ENCODE measurements around the gene HBS1L. TPM values are rescaled to one million over a fixed set of nuclear protein-coding genes. Genes with fewer than 3 reads are reported as not detected.

The HBS1L gene
- total and polyA plus RNA-seq, 2 of the 4 experiments (the other 2 are of a cell fraction): 45.1 to 120 TPM

- CTCF ChIA-PET: no interaction called here
- 89% methylated on average over 2 of the region's 4 CpGs; no CpG with 5 or more reads in 1 of the 2 experiments for WGBS, 2 experiments (ENCODE audit: extremely low coverage in 2 of 2, insufficient read length in 1 of 2)
These were observed 49.6 kb upstream of the HBS1L start for GRCh38 chr6:135104199-135104598.

More at GRCh38 chr6:135104199-135104598, 49.6 kb upstream of the HBS1L start:
- no peak overlapping the region for H3K23ac ChIP-seq (ENCODE audit: low read depth, low read length)
- no peak overlapping the region for H3K4ac ChIP-seq (ENCODE audit: low read depth, low read length)
- POLR2A ChIA-PET (ENCODE audit: unreplicated experiment): no interaction called here
- no peaks in the 10 kb centered on the region for H3K4me1 ChIP-seq (ENCODE audit: control insufficient read depth, insufficient read depth, low read length)
- no peak overlapping the region for H3K4me3 ChIP-seq (ENCODE audit: insufficient read depth, low read depth, low read length)
- H2BK15ac ChIP-seq (ENCODE audit: low read depth, low read length): no peak overlapping the region
- H2AK9ac ChIP-seq (replicated peaks; ENCODE audit: low read depth, low read length, poor library complexity): no peak overlapping the region
- peaks cover 24% of the 10 kb centered on the region for H3K27me3 ChIP-seq (ENCODE audit: control insufficient read depth, insufficient read depth, low read length)
- no peaks in the 10 kb centered on the region for H3K79me1 ChIP-seq (ENCODE audit: low read depth in 1 of 2, low read length in 2 of 2)
- BruUV-seq (replicated peaks): no TSS peak
- H4K20me1 ChIP-seq (ENCODE audit: insufficient read depth, low read length): no peaks in the 10 kb centered on the region
- in situ Hi-C loops (cut with MboI; ENCODE audit: low sequenced_read_pairs) (no loop called here), intact Hi-C loops (cut with micrococcal nuclease) (no loop called here), dilution Hi-C loops (cut with HindIII; ENCODE audit: low sequenced_read_pairs, unreplicated experiment) (no loop called here)
- H2AFZ ChIP-seq (replicated peaks; ENCODE audit: low read length, poor library complexity): no peak overlapping the region
- H4K91ac ChIP-seq (ENCODE audit: insufficient read depth, low read depth, low read length): no peak overlapping the region
- H3K9me1 ChIP-seq (ENCODE audit: insufficient read depth, low read length): no peaks in the 10 kb centered on the region
- ATAC-seq (ENCODE audit: low read depth) (no peak), DNase-seq (no peak)
- H2BK20ac ChIP-seq (ENCODE audit: low read depth, low read length): no peak overlapping the region
- no peak overlapping the region for H3K4me2 ChIP-seq (ENCODE audit: low read depth, low read length)
- H2BK5ac ChIP-seq (ENCODE audit: low read depth, low read length, poor library complexity, severe bottlenecking): no peak overlapping the region
- no peak overlapping the region for H3K27ac ChIP-seq (ENCODE audit: insufficient read depth, low read length)
- H2AK5ac ChIP-seq (ENCODE audit: low read depth, low read length): no peak overlapping the region
- H3K14ac ChIP-seq (replicated peaks; ENCODE audit: low read depth, low read length): no peak overlapping the region
- H3K18ac ChIP-seq (ENCODE audit: low read depth, low read length): no peak overlapping the region
- H2BK120ac ChIP-seq (ENCODE audit: low read depth, low read length): no peak overlapping the region
- no peak overlapping the region for H3K56ac ChIP-seq (ENCODE audit: extremely low read depth, insufficient read depth, low read length)
- H3K9ac ChIP-seq (ENCODE audit: low read depth, low read length): no peak overlapping the region
- TF ChIP-seq RAD21 (IDR thresholded peaks at IDR 0.05; ENCODE audit: low read length) (no peak), RCOR1 (IDR thresholded peaks at IDR 0.05; ENCODE audit: insufficient replicate concordance, low read length) (no peak), SMC3 (IDR thresholded peaks at IDR 0.05; ENCODE audit: low read depth, low read length) (no peak), MAZ (IDR thresholded peaks at IDR 0.05; ENCODE audit: borderline replicate concordance, low read depth, low read length) (no peak), MAFK (IDR thresholded peaks at IDR 0.05; ENCODE audit: low read depth, low read length) (no peak), MXI1 (IDR thresholded peaks at IDR 0.05; ENCODE audit: borderline replicate concordance, low read depth, low read length) (no peak), USF2 (IDR thresholded peaks at IDR 0.05; ENCODE audit: low read depth, low read length) (no peak), CEBPB (IDR thresholded peaks at IDR 0.05; ENCODE audit: low read depth, low read length) (no peak), CHD1 (IDR thresholded peaks at IDR 0.05; ENCODE audit: low read depth, low read length) (no peak), RFX5 (IDR thresholded peaks at IDR 0.05; ENCODE audit: low read depth, low read length) (no peak)
- TF ChIP-seq, protein P1, sequence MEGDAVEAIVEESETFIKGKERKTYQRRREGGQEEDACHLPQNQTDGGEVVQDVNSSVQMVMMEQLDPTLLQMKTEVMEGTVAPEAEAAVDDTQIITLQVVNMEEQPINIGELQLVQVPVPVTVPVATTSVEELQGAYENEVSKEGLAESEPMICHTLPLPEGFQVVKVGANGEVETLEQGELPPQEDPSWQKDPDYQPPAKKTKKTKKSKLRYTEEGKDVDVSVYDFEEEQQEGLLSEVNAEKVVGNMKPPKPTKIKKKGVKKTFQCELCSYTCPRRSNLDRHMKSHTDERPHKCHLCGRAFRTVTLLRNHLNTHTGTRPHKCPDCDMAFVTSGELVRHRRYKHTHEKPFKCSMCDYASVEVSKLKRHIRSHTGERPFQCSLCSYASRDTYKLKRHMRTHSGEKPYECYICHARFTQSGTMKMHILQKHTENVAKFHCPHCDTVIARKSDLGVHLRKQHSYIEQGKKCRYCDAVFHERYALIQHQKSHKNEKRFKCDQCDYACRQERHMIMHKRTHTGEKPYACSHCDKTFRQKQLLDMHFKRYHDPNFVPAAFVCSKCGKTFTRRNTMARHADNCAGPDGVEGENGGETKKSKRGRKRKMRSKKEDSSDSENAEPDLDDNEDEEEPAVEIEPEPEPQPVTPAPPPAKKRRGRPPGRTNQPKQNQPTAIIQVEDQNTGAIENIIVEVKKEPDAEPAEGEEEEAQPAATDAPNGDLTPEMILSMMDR (conservative IDR thresholded peaks at IDR 0.05; ENCODE audit: low read depth, low read length): no peak
- H3K36me3 ChIP-seq (ENCODE audit: control insufficient read depth, insufficient read depth, low read length): no peaks in the 10 kb centered on the region
- H3K9me3 ChIP-seq (ENCODE audit: control insufficient read depth, insufficient read depth, low read length): no peaks in the 10 kb centered on the region
- H4K8ac ChIP-seq (ENCODE audit: low read depth in 2 of 2, low read length in 2 of 2): no peak overlapping the region
- no peak overlapping the region for H4K5ac ChIP-seq (ENCODE audit: low read depth, low read length)

Data from IMR-90 (cell line).